Measurements from ENCODE around the gene MECP2.
"Not testable (repeated sequence)": the region's sequence is repeated elsewhere in the genome, so short reads cannot be mapped to it uniquely, and the experiment has no call there.

MECP2 gene

DNA sequence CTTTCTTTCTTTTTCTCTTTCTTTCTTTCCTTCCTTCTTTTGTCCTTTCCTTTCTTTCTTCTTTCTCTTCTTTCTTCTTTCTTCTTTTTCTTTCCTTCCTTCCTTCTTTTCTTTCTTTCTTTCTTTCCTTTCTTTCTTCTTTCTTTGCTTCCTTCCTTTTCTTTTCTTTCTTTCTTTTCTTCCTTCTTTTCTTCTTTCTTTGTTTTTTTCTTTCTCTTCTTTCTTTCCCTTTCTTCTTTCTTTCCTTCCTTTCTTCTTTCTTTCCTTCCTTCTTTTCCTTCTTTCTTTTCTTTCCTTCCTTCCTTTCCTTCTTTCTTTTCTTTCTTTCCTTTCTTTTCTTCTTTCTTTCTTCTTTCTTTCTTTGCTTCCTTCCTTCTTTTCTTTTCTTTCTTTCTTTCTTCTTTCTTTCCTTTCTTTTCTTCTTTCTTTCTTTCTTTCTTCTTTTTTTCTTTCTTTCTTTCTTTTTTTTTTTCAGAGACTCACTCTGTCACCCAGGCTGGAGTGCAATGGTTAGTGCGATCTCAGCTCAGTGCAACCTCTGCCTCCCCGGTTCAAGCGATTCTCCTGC lies 106.4 kb downstream of the MECP2 start:
- no peak for DNase-seq (ENCODE audit: low spot score)

DNA sequence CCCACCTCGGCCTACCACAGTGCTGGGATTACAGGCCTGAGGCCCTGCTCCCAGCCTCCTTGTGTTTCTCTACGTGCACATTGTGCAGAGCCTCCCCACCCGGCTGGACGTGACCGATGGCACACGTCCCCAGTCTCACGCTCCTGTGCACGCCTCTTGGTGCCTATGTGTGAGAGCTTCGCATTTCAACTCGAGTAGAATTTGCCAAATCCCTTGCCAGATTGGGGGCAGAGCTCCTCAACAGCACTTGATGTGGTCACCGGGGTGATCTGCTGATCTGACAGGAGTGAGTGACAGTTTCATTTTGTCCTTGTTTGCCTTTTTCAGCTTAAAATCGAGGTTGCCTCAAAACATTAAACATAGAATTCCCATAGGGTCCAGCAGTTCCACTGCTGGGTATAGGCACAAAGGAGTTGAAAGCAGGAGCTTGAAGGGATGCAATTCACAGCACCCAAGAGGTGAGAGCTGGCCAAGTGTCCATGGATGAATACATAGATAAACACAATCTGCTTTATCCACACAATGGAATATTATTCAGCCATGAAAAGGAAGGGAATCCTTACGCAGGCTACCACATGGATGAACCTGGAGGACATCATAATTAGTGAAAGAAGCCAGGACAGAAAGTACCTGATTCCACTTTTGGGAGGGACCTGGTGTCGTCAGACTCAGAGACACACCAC lies 107.4 kb downstream of the MECP2 start:
- no peak for DNase-seq (ENCODE audit: low spot score)

DNA sequence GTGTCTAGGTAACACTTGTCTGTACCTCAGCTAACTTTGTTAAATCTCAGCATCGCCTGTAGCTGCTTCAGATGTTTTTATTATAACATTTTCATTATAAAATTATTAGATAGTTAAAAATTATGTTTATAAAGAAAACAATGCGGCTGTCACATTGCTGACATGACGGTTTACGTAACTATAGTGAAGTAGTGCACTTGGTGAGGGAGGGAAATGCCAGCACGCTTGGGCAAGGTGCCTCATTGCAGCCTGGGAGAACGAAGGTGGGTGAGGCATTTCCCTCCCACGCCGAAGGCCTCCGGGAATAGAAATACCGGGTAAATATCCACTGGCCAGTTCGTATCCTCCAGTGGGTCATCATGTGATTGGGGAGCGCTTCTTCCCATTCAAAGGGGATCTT lies 109.0 kb downstream of the MECP2 start:
- no peak for DNase-seq (ENCODE audit: low spot score)

DNA sequence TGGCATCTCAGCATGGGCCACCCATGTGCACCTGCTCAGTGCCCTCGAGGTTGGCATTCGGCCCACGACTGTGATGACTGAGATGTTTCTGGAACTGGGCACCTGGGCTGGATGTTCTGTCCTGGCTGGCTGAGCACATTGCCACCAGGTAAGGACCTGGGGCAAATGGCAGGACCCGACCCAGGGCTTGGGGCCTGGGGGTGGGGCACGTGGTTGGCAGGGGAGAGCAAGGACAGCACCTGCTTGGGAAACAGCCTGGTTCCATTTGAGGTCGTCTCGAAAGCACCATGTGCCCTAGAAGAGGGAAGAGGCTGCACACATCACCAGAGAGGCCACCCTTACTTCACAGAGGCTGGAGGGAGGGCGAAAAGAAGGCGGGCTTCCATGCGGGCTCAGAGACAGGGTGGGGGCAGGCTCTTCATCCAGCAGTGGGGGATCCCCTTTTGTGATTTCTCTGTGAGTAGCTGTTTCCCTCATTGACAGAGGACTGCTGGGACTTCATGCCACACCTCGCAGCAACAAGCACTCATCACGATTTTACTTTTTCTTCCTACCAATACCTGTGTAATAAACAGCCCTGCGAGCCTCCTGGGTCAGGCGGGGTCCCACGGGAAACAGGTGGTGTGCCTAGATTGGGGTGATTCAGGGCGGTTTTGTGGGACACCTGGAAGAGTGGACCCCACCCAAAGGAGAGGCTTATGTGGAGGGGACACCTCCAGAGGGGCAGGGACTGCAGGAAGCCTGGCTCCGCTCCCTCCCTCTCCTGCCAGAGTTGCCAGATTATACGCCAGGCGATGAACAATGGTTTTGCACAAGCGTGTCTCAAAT lies 113.0 kb downstream of the MECP2 start:
- no peak for DNase-seq (ENCODE audit: low spot score)

DNA sequence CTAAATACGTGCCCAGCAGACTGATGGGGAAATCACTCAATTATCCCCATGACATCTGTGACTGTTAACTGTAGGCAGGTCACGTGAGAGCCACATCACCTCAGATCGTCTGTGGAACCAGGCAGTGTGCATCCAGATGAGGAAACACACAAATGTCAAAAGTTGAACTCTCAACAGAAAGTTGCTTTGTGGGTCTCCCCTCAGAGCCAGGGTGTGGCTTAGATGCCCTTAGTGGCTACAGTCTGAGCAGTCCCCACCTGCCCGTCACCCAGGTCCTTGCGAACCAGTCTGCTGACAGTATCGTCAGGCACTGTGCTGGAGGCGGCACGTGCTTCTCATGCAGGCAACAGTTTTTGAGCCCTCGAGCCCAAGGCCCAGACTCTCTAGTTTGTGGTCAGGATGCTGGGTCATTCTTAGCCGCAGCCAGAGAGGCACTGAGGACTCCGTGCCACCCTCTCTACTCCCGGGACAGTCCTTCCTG lies 114.2 kb downstream of the MECP2 start:
- no peak for DNase-seq (ENCODE audit: low spot score)

DNA sequence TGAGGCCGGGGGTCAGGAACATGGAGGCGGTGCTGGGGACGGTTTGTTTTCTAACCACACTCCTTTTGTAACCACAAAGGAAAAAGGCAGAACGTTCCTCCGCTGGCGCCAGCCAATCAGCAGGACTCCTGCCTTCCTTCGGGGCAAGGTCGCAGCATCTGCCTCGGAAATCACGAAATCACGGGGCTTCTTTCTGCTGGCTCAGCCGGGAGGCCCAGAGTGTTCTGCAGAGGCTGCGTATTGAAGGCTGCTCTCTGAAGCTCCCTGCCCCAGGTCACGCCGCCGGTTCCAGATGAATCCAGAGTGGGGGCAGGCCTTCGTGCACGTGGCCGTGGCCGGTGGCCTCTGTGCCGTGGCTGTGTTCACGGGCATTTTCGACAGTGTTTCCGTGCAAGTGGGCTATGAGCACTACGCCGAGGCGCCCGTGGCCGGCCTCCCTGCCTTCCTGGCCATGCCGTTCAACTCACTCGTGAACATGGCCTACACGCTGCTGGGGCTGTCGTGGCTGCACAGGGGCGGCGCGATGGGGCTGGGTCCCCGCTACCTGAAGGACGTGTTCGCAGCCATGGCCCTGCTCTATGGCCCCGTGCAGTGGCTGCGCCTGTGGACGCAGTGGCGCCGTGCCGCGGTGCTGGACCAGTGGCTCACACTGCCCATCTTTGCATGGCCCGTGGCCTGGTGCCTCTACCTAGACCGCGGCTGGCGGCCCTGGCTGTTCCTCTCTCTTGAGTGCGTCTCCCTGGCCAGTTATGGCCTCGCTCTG lies 115.6 kb downstream of the MECP2 start:
- no peak for DNase-seq (ENCODE audit: low spot score)

DNA sequence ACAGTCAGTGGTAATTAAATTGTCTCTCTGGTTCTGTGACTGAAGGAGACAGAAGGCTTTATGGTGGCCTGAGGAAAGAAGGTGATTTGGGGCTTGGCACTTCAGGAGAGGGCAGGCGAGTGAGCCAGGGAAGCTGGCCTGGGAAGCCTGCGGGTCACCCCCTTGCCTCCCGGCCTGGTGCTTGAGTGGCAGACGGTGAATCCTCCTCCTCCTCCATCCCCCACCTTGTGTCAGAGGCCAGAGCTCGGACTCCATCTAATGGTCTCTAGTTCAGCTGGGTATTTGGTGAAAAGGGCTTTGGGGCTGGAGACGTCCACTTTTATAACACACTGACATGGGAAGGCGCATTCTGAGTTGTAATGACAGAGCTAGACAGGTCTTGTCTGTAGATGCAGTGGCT lies 116.3 kb downstream of the MECP2 start:
- DNase-seq (ENCODE audit: low spot score) = no peak

DNA sequence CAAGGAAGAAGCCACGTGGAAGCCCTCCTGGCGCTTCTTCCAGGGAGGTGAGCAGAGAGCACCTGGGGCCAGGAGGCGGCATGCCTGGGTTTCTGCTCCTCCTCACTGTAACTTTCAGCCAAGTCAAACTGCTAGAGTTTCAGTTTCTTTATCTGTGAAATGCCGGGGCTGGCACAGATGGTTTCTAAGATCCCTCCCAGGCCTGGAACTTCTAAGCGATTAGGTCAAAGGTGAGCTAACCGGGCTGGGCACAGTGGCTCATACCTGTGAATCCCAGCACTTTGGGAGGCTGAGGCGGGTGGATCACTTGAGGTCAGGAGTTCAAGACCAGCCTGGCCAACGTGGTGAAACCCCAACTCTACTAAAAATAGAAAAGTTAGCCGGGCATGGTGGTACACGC lies 117.1 kb downstream of the MECP2 start:
- not testable (repeated sequence) for DNase-seq (ENCODE audit: low spot score)

DNA sequence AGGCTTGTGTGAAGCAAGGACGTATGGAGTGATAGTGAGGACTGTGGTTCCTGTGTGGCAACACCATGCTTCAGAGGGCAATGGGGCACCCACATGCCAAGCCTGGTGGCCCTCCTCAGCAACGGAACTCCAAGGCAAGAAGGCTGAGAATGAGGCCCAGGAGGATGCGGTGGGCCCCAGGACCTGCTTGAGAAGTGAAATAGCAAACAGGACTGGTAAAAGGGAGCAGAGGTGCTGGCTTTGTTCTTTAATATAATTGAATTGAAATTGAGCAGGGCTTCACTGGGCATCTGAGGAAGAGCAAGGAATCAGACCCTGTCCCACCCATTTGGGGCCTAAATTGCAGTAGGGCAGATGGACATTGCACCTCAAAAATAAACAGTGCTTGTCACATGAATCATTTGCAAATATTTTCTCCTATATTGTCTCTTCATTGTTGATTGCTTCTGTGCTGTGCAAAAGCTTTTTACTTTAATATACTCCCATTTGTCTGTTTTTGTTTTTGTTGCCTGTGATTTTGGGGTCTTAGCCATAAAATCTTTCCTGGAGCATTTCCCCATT lies 122.7 kb downstream of the MECP2 start:
- no peak for DNase-seq (ENCODE audit: low spot score)

DNA sequence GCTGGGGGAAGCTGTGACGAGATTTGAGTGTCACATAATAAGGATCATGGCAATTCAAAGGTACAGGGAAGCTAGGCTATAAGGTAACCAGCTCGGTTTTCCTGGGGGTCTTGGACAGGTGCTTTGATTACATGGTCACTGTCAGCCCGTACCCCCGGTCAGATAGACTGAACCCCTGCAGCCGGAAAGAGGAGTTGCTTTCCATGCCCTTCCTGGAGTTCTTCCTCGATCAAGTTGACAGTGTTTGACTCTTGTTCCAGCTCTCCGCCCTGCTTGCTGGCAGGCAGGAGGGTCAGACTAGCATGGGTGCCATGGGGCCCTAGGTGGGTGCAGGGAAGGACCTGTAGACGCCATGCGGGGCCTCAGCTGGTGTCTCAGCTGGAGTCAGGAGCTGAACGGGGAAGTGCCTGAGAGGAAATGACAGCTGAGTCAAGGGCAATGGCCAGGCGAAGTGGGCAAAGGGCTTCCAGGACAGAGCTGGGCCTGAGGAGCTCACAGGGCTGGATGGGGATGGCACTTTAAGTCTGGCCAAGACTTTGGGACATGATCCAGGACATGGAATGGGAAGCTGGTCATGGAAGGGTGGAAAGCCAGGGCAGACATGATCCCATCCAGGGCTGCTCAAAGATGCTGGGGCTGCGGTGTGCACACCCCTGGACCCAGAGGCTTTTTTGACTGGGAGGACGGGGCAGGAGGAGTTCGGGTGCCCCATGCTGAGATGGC lies 123.4 kb downstream of the MECP2 start:
- DNase-seq (ENCODE audit: low spot score) = no peak

DNA sequence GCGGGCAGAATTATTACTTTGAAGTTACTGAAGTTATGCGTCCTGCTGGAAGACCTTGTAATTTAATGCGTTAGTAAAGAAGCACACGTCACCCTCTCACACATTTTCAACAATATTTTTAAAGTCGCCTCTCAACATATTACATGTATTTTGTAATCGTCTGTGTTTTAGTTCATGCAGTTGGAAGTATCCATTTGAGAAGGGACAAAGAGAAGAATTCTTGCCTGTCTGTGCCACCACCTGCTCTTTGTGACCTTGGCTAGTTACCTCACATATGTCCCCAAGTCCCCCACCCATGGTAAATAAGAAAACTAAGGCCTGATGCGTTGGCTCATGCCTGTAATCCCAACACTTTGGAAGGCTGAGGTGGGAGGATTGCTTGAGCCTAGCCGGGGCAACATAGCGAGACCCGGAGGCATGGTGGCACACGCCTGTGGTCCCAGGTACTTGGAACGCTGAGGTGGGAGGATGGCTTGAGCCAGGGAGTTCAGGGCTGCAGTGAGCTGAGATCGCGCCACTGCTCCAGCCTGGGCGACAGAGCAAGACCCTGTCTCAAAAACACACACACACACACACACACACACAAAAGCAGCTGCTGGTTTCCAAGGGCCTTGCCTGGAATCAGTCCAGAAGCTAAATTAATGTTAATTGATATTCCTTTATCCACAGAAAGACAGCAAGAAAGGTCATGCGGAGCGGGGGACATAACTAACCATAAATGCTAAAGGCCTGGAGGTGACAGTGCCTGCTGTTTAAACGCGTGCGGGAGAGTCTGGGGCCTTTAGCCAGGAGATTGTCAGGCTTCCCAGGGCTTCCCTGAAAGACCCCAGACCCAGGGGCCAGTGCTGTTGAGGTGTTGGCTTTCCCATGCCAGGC lies 124.2 kb downstream of the MECP2 start:
- DNase-seq (ENCODE audit: low spot score) = no peak

DNA sequence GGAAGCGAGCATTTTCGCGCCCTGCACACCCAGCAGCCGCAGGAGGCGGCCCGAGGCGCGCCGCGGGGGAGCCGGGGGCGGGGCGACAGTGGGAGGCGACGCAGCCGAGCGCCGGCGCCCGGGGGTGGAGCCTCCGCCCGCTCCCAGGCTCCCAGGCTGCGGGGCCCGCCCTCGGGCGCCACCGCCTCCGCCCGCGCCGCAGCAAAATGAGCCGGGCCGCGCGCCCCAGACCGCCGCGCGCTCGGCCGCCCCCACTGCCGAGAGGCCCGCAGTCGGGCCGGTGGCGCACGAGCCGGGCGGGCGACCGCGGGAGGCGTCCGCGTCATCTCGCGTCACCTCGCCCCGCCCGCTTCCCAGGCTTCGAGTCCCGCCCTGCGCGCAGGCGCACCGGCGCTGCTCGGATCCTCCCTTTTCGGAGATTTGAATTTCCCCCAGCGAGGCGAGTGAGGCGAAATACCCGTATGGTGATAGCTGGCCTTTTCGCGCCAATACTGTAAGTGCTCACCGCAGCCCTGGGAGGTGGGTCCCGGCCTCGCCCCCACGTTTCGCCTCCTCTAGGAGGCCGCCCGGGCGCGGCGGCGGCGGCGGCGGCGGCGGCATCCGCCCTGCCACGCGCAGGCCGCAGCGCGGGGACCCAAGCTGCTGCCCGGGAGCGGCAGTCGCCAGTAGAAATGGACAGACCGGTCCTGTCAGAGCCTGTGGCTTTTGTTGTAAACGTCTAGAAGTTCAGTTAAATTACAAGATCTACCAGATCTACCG lies 125.0 kb downstream of the MECP2 start, which contains the start of gene TMEM187:
Gene TMEM187 (plus strand): TSS at position 387 of the 759 bp plus-strand sequence. CDS start 9,309 bp downstream, outside the sequence.
- peak; percentile 98 for DNase-seq (ENCODE audit: low spot score)

All from hepatic stellate cell (primary cell).